ENCODE measurements around the gene FBXW4. TPM values are rescaled to one million over a fixed set of nuclear protein-coding genes. Genes with fewer than 3 reads are reported as not detected.

The FBXW4 gene
- total RNA-seq, 1 experiment from 2014 or later: 38.2 TPM

DNA sequence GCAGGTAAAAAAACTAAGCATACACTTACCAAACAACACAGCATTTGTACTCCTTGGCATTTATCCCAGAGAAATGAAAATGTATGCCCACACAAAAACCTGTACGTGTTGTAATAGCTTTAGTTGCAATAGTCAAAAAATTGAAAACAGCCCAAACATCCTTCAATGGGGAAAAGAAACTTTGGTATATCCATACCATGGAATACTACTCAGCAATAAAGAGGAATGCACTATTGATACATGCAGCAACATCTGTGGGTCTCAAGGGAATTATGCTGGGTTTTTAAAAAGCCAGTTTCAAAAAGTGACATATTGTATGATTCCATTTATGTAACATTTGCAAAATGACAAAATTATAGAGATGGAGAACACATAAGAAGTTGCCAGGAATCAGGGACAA, 71.4 kb downstream of the FBXW4 start:
- no peaks in the 10 kb centered on the region for H3F3A ChIP-seq (ENCODE audit: insufficient read depth, low read depth)
- no peaks in the 10 kb centered on the region for H3K9me3 ChIP-seq (ENCODE audit: insufficient read depth, low read depth)
- H3K27me3 ChIP-seq (ENCODE audit: insufficient read depth, low read depth): no peaks in the 10 kb centered on the region
- H3K36me3 ChIP-seq (ENCODE audit: low read depth): no peaks in the 10 kb centered on the region
- no peaks in the 10 kb centered on the region for H3K79me2 ChIP-seq (ENCODE audit: low read depth)
- POLR2A ChIA-PET (ENCODE audit: unreplicated experiment): no interaction called here
- no peak overlapping the region for H2AFZ ChIP-seq
- CTCF ChIA-PET: no interaction called here
- H4K20me1 ChIP-seq (ENCODE audit: insufficient read depth): no peaks in the 10 kb centered on the region
- no peak overlapping the region for H3K4me3 ChIP-seq
- H3K4me1 ChIP-seq (replicated peaks; ENCODE audit: insufficient read depth): no peaks in the 10 kb centered on the region
- H3K9me2 ChIP-seq (ENCODE audit: insufficient read depth): no peaks in the 10 kb centered on the region
- no TSS peak for BruUV-seq (replicated peaks)
- H3K4me2 ChIP-seq: no peak overlapping the region
- no peak for TF ChIP-seq EZH2 (IDR thresholded peaks at IDR 0.05; ENCODE audit: low read depth)
- TF ChIP-seq, protein P1, sequence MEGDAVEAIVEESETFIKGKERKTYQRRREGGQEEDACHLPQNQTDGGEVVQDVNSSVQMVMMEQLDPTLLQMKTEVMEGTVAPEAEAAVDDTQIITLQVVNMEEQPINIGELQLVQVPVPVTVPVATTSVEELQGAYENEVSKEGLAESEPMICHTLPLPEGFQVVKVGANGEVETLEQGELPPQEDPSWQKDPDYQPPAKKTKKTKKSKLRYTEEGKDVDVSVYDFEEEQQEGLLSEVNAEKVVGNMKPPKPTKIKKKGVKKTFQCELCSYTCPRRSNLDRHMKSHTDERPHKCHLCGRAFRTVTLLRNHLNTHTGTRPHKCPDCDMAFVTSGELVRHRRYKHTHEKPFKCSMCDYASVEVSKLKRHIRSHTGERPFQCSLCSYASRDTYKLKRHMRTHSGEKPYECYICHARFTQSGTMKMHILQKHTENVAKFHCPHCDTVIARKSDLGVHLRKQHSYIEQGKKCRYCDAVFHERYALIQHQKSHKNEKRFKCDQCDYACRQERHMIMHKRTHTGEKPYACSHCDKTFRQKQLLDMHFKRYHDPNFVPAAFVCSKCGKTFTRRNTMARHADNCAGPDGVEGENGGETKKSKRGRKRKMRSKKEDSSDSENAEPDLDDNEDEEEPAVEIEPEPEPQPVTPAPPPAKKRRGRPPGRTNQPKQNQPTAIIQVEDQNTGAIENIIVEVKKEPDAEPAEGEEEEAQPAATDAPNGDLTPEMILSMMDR (conservative IDR thresholded peaks at IDR 0.05): no peak
- intact Hi-C loops (cut with micrococcal nuclease; ENCODE audit: unreplicated experiment): no loop called here
- H3K27ac ChIP-seq: no peak overlapping the region
- DNase-seq: no peak

DNA sequence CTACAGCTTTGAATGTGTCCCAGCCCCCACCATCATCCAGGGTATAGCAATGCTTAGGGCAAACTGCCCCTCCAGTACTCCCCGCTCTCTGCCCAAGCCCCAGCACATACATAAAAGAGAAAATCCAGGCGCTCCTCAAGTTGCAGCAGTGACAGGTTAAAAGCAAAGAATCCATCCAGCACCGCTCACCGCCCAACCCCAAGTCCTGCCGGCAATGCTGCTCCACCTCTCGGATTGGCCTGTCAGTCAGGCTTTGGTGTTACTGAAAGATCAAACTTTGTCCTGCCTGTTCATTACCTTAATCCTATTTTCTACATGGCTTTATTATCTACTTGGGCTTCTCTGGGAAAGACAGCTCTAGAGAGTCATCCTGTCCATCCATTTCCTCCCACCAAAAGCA, 75.0 kb downstream of the FBXW4 start:
- no peak overlapping the region for H3K27ac ChIP-seq
- POLR2A ChIA-PET (ENCODE audit: unreplicated experiment): no interaction called here
- intact Hi-C loops (cut with micrococcal nuclease; ENCODE audit: unreplicated experiment): no loop called here
- no peaks in the 10 kb centered on the region for H3K9me2 ChIP-seq (ENCODE audit: insufficient read depth)
- no peak overlapping the region for H2AFZ ChIP-seq
- no peaks in the 10 kb centered on the region for H3K4me1 ChIP-seq (replicated peaks; ENCODE audit: insufficient read depth)
- no peak for DNase-seq
- no peak overlapping the region for H3K4me3 ChIP-seq
- no peaks in the 10 kb centered on the region for H3K9me3 ChIP-seq (ENCODE audit: insufficient read depth, low read depth)
- no peaks in the 10 kb centered on the region for H3F3A ChIP-seq (ENCODE audit: insufficient read depth, low read depth)
- H3K4me2 ChIP-seq: no peak overlapping the region
- CTCF ChIA-PET: no interaction called here
- BruUV-seq (replicated peaks): no TSS peak
- no peaks in the 10 kb centered on the region for H3K79me2 ChIP-seq (ENCODE audit: low read depth)
- TF ChIP-seq, protein P1 (conservative IDR thresholded peaks at IDR 0.05): no peak
- no peak for TF ChIP-seq EZH2 (IDR thresholded peaks at IDR 0.05; ENCODE audit: low read depth)
- H3K36me3 ChIP-seq (ENCODE audit: low read depth): no peaks in the 10 kb centered on the region
- H3K27me3 ChIP-seq (ENCODE audit: insufficient read depth, low read depth): no peaks in the 10 kb centered on the region
- no peaks in the 10 kb centered on the region for H4K20me1 ChIP-seq (ENCODE audit: insufficient read depth)

DNA sequence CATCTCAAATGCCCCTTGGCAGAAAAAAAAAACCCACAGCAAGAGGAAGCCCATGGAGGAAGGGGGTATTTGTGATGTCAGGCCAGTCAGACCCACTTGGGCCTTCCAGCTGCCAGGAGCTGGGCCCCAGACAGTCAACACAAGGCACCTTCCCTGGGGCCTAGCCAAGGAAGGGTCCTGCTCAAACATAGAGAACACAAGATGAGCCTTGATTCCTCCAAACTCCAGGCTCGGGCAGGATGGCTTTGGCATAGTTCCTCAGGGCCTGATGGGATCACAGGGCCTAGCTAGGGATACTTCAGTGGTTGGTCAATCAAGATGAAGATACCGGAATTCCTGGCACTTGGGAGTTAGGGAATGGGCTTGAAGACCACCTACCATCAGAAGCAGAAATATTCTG, 76.1 kb downstream of the FBXW4 start:
- ChIA-PET CTCF (no interaction called here), POLR2A (ENCODE audit: unreplicated experiment) (no interaction called here)
- Histone ChIP-seq H3K79me2 (ENCODE audit: low read depth) (no peaks in the 10 kb centered on the region), H3K4me3 (no peak overlapping the region), H3K27me3 (ENCODE audit: insufficient read depth, low read depth) (no peaks in the 10 kb centered on the region), H3K4me1 (replicated peaks; ENCODE audit: insufficient read depth) (no peaks in the 10 kb centered on the region), H3K4me2 (no peak overlapping the region), H4K20me1 (ENCODE audit: insufficient read depth) (no peaks in the 10 kb centered on the region), H2AFZ (no peak overlapping the region), H3F3A (ENCODE audit: insufficient read depth, low read depth) (no peaks in the 10 kb centered on the region), H3K9me3 (ENCODE audit: insufficient read depth, low read depth) (no peaks in the 10 kb centered on the region), H3K27ac (no peak overlapping the region), H3K9me2 (ENCODE audit: insufficient read depth) (no peaks in the 10 kb centered on the region), H3K36me3 (ENCODE audit: low read depth) (no peaks in the 10 kb centered on the region)
- DNase-seq: no peak
- intact Hi-C loops (cut with micrococcal nuclease; ENCODE audit: unreplicated experiment): no loop called here
- BruUV-seq (replicated peaks): no TSS peak
- no peak for TF ChIP-seq EZH2 (IDR thresholded peaks at IDR 0.05; ENCODE audit: low read depth)
- TF ChIP-seq, protein P1 (conservative IDR thresholded peaks at IDR 0.05): no peak
